HG03196 (cell line): ENCODE measurements around the gene RAPGEF5.
A peak's percentile ranks its signal among the peaks of the same experiment; 100 is the strongest.

Experiments used
- ATAC-seq: cut with Tn5 transposase; IDR thresholded peaks from one replicate; pipeline ENCODE4 v1.9.1; 2021; ENCODE audit not compliant: unreplicated experiment

Gene RAPGEF5

GRCh38 chr7:22356701-22357310 is at the start of gene RAPGEF5:
TSS of gene RAPGEF5 (minus strand) at chr7:22357154. CDS start at chr7:22357060, 94 bp downstream.
- ATAC-seq: peak; percentile 44

DNA sequence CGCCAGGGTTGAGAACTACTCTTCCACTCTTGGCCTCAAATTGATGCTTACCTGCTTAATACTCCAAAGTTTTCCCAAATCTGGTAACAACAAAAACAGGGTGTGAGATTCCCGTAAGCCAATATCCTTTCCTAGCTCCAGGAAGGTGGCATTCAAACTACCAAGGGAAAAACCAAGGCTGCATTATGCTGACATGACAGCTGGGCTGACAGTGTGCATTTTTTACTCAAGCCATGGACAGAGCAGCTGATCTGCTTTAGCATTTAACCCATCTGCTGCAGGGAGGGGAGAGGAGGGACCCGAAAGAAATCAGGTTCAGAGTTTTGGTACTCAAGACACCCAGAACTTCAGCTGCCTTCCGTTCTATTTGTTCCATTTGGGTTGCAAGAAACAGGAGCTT is 49.8 kb upstream of the RAPGEF5 start:
- no peak for ATAC-seq

- ATAC-seq: no peak
Measured at GRCh38 chr7:22404421-22405023, 47.6 kb upstream of the RAPGEF5 start.

DNA sequence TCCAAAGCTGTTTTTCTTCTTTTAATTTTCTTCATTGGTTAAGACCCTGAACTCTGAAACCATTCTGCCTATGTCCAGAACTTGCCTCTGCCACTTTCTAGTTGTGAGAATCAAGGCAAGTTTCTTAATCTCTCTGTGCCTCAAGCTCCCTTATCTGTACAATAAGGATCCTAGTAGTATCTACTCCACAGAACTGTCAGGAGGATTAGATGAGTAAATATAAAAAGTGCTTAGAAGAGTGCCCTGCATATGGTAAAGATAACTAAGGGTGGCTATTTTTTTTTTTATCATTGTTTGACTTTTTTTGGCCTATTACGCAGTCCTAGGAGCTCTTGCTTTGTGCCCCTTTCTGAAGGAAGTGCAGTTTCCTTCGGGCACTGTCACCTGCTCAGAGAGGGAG is 46.4 kb upstream of the RAPGEF5 start:
- no peak for ATAC-seq

GRCh38 chr7:22402250-22402649 is 45.3 kb upstream of the RAPGEF5 start:
- peak; percentile 35 for ATAC-seq

GRCh38 chr7:22400936-22401553 is 44.1 kb upstream of the RAPGEF5 start:
- no peak for ATAC-seq

DNA sequence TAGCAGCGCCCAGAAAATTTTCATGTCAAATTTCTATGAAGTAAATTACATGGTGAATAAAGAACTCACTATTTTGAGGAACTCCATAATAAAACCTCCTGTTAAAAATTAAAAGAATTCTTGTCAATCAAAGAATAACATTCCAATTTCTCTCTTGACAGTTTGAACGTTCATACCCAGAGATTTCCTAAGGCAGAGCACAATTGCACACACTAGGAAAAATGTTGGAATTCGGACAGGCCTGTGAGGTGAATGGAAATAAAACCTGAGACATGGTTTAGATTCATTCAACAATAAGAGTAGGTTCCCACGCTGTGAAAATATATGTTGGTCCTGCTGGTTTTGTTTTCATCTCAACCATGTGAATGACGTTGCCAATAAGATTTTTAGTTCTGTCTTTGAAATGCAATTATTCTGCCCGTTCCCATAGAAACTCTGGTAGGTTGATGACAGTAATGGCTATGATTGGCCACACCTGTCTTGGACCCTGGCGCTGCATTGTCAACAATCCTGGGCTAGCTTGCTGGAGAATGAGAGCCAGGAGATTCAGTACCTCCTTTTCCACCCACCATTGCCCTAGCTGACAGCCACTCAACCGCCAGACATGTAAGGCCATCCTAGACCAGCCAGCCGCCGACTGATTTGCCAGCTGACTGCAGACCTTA is 43.3 kb upstream of the RAPGEF5 start:
- ATAC-seq: no peak

DNA sequence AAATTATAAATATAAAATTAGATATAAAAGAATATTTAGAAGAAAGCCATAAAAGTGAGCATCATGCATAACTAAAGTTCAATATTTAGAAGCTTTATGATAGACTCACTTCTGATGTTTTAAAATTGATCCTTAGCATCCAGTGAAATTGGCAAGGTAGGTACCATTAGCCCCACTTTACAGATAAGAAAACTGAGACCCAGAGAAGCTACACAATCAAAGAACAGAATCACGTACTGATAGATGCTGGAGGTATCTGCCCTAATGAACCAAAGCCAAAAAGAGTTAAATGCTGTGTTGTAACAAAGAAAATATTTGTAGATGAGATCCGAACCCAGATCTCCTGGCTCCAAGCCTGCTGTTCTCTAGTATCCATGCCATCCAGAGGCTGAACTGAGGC is 42.6 kb upstream of the RAPGEF5 start:
- ATAC-seq: no peak

DNA sequence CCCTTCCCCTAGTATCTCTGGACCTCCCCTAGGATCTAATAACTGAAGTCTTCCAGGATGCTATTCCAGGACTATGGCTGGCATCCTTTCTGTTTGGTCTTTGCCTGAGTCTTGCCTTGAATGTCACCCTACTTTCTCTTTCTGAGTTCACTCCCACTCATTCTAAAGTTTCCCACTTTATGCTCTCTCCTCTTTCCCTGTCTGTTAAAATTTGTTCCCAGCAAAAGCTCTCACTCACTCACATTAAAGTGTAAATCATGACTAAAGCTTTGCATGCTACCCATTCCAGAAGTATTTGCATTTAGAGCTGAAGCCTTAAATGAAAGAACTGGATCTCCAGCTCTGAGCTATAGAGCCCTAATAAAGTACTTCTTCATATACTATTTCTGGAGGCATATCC is 42.1 kb upstream of the RAPGEF5 start:
- ATAC-seq: no peak

GRCh38 chr7:22397981-22398380 is 41.0 kb upstream of the RAPGEF5 start:
- no peak for ATAC-seq

- ATAC-seq: no peak
Measured at GRCh38 chr7:22395222-22395621, 38.3 kb upstream of the RAPGEF5 start.

DNA sequence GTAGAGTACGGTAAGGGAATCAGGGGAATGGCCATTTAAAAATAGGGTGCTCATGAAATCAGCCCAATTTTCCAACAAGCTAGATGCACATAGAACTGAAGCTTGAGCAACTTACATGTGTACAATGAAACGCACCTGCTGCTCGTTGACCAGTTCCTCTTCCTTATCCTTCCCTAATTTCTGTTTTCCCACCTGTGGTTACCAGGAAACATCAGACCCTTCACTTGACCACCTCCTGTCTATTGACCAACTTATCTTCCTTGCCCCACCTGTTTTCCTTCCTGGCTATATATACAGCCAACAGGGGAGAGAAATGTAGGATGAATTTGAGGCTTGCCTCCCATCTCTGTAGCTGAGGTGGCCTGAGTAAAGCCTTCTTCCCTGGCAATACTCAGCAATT is 37.8 kb upstream of the RAPGEF5 start:
- no peak for ATAC-seq

- ATAC-seq: no peak
Measured at GRCh38 chr7:22393913-22394729, 37.2 kb upstream of the RAPGEF5 start.

DNA sequence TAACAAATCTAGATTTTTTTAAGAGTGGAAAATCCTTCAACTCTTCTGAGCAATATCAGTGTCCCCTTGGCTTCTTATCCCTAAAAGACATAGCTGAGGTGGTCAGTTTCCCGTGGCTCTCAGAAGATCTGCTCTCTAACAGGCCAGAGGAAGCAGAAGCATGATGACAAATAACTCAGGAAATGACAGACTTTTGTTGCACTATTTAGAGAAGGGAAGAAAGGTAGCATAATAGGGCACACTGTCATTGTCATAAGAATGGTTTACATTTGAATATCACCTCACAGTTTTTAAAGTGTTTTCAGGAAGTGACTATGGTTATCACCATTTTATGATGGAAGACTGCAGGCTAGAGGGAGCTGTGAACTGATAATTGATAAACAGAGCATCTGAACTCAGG is 33.6 kb upstream of the RAPGEF5 start:
- no peak for ATAC-seq

GRCh38 chr7:22389892-22390291 is 32.9 kb upstream of the RAPGEF5 start:
- no peak for ATAC-seq

DNA sequence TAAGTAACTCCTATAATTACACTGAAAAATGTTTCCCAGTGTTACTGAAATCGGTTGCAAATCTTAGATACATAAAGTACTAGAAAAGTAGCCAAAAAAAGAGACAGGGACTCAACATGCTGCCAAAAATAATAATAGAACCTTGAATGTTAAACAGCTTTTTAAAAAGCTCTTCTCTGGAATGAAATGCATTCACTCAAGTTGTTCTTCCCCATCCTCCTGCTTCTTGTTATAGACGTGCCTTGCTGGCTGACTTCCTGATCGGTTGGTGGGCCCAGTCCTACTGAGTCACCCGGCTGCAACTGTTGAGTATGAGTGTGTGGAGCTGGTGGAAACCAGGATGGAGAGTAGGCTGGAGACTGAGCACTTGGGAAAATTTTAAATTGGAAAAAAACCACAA is 30.6 kb upstream of the RAPGEF5 start:
- ATAC-seq: no peak

- peak; percentile 57 for ATAC-seq
Measured at GRCh38 chr7:22386865-22387264, 29.9 kb upstream of the RAPGEF5 start.

GRCh38 chr7:22386206-22386858 is 29.4 kb upstream of the RAPGEF5 start:
- ATAC-seq: peak; percentile 55

DNA sequence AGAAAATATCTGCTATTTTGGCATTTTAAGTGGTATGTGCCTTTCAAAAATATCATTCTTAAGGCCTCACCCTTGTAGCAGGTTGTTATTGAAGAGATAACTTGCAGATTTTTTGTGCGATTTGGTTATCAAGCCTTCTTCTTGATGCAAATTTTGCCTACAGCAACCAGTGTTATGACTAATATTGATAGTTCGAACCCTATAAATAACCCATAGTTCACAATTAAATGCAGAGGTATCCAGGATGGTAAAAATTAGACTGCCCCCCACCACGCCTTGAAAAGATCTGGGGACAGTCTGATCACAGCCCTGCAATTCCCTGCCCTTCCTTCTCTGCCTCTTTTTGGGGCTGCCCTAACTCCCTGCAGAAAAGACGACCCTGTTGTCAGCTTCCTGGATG is 28.4 kb upstream of the RAPGEF5 start:
- no peak for ATAC-seq

GRCh38 chr7:22380333-22380732 is 23.4 kb upstream of the RAPGEF5 start:
- no peak for ATAC-seq
